DND-41 (cell line): Measurements from ENCODE around the gene HAUS5.

Experiments
- ATAC-seq: fragments of 200-7000 bp; cut with Tn5 transposase; 3 replicates; pipeline ENCODE4 v1.9.1; 2021; ENCODE audit warnings: low read depth; ENCODE audit not compliant: insufficient read depth
- DNase-seq: peaks from one replicate; pipeline ENCODE4 v3.0.0-alpha.2; 2020
- H2AFZ ChIP-seq: 2 replicates; pipeline ENCODE4 v1.6.0; 2012; ENCODE audit warnings: low read depth, low read length
- H3K27ac ChIP-seq: 2 replicates; pipeline ENCODE4 v1.5.1; 2012; ENCODE audit warnings: low read length, inconsistent platforms
- H3K27me3 ChIP-seq: fragments of 200-600 bp; sonication (generic); 2 replicates; pipeline ENCODE4 v1.6.0; 2012; ENCODE audit warnings: low read length, mild to moderate bottlenecking, inconsistent platforms; ENCODE audit not compliant: insufficient read depth, poor library complexity
- H3K36me3 ChIP-seq: 2 replicates; pipeline ENCODE4 v1.5.1; 2012; ENCODE audit warnings: low read length, inconsistent platforms; ENCODE audit not compliant: insufficient read depth
- H3K4me1 ChIP-seq: 2 replicates; pipeline ENCODE4 v1.5.1; 2012; ENCODE audit warnings: mild to moderate bottlenecking, low read length; ENCODE audit not compliant: insufficient read depth
- H3K4me2 ChIP-seq: 2 replicates; pipeline ENCODE4 v1.6.0; 2012; ENCODE audit warnings: mild to moderate bottlenecking, moderate library complexity, low read length, inconsistent platforms; ENCODE audit not compliant: insufficient read depth
- H3K4me3 ChIP-seq, 2 experiments: fragments of 200-600 bp in 1 of 2; shearing (Covaris generic) in 1 of 2; 2 replicates each; pipeline ENCODE4 v1.5.1; 2012 to 2016; ENCODE audit warnings: inconsistent platforms in 2 of 2, low read length in 2 of 2, mild to moderate bottlenecking in 2 of 2, low read depth in 1 of 2, moderate library complexity in 1 of 2
- H3K79me2 ChIP-seq: 2 replicates; pipeline ENCODE4 v1.6.0; 2012; ENCODE audit warnings: low read length, inconsistent platforms; ENCODE audit not compliant: insufficient read depth
- H3K9ac ChIP-seq: 2 replicates; pipeline ENCODE4 v1.6.0; 2012; ENCODE audit warnings: low read depth, mild to moderate bottlenecking, inconsistent platforms, low read length, moderate library complexity
- H3K9me3 ChIP-seq: 2 replicates; pipeline ENCODE4 v1.5.1; 2012; ENCODE audit warnings: low read length, moderate library complexity, mild to moderate bottlenecking, inconsistent platforms; ENCODE audit not compliant: insufficient read depth, severe bottlenecking
- H4K20me1 ChIP-seq: 2 replicates; pipeline ENCODE4 v1.6.0; 2012; ENCODE audit warnings: low read length; ENCODE audit not compliant: insufficient read depth
- CTCF ChIP-seq: IDR thresholded peaks from 2 replicates; pipeline ENCODE4 v1.5.1; 2012; ENCODE audit warnings: borderline replicate concordance, low read length, moderate library complexity, mild to moderate bottlenecking; ENCODE audit not compliant: poor library complexity, severe bottlenecking; ENCODE audit errors: extremely low read depth
- EZH2 ChIP-seq: IDR thresholded peaks from 3 replicates; pipeline ENCODE4 v1.6.1; 2012; ENCODE audit warnings: borderline replicate concordance, low read depth, mild to moderate bottlenecking, moderate library complexity, low read length, inconsistent platforms; ENCODE audit not compliant: severe bottlenecking

The HAUS5 gene

GRCh38 chr19:35666251-35666913, 53.8 kb downstream of the HAUS5 start, which contains the start of gene UPK1A:
Gene UPK1A, plus strand, starts transcription at chr19:35666517. Its CDS starts 296 bp downstream, at chr19:35666813.
- Histone ChIP-seq H3K9me3 (no peaks in the 10 kb centered on the region), H3K4me3 (no peak within 1 kb of the TSS), H3K27me3 (no peaks in the 10 kb centered on the region), H3K4me1 (no peaks in the 10 kb centered on the region), H4K20me1 (0 out of 2 replicates have a peak, but pooled peaks cover 4% of the 10 kb centered on the region), H3K79me2 (no peaks in the 10 kb centered on the region), H3K9ac (no peak within 1 kb of the TSS), H3K36me3 (peaks cover 6% of the 10 kb centered on the region; the same call in 1 of the 2 replicates), H3K4me2 (no peak within 1 kb of the TSS), H3K27ac (no peak within 1 kb of the TSS), H2AFZ (no peak within 1 kb of the TSS)
- DNase-seq (no peak), ATAC-seq (no peak)
- TF ChIP-seq EZH2, result no peak

- DNase-seq (no peak), ATAC-seq (no peak)
- Histone ChIP-seq H3K9me3 (no peaks in the 10 kb centered on the region), H3K9ac (no peak overlapping the region), H3K79me2 (no peaks in the 10 kb centered on the region), H3K27me3 (no peaks in the 10 kb centered on the region), H3K4me1 (no peaks in the 10 kb centered on the region), H3K4me3 (no peak overlapping the region), H4K20me1 (0 out of 2 replicates have a peak, but pooled peaks cover 4% of the 10 kb centered on the region), H3K36me3 (no peaks in the 10 kb centered on the region), H2AFZ (no peak overlapping the region), H3K4me2 (no peak overlapping the region), H3K27ac (no peak overlapping the region)
- TF ChIP-seq EZH2 (no peak), CTCF (no peak)
Measured at GRCh38 chr19:35669566-35669965, 57.0 kb downstream of the HAUS5 start.

- H3K4me2 ChIP-seq, result no peak overlapping the region
- H3K4me3 ChIP-seq, result no peak overlapping the region
- TF ChIP-seq CTCF, result no peak
- no peak for TF ChIP-seq EZH2
- H3K79me2 ChIP-seq, result no peaks in the 10 kb centered on the region
- H3K9me3 ChIP-seq, result no peaks in the 10 kb centered on the region
- H2AFZ ChIP-seq, result no peak overlapping the region
- no peak for ATAC-seq
- no peaks in the 10 kb centered on the region for H3K36me3 ChIP-seq
- no peaks in the 10 kb centered on the region for H3K4me1 ChIP-seq
- no peaks in the 10 kb centered on the region for H3K27me3 ChIP-seq
- no peak for DNase-seq
- no peak overlapping the region for H3K27ac ChIP-seq
- no peak overlapping the region for H3K9ac ChIP-seq
- 0 out of 2 replicates have a peak, but pooled peaks cover 4% of the 10 kb centered on the region for H4K20me1 ChIP-seq
Measured at GRCh38 chr19:35669974-35670373, 57.4 kb downstream of the HAUS5 start.

GRCh38 chr19:35670686-35671085, 58.2 kb downstream of the HAUS5 start:
- Histone ChIP-seq H2AFZ (no peak overlapping the region), H4K20me1 (0 out of 2 replicates have a peak, but pooled peaks cover 4% of the 10 kb centered on the region), H3K9ac (no peak overlapping the region), H3K36me3 (no peaks in the 10 kb centered on the region), H3K27me3 (no peaks in the 10 kb centered on the region), H3K27ac (no peak overlapping the region), H3K4me2 (no peak overlapping the region), H3K9me3 (no peaks in the 10 kb centered on the region), H3K79me2 (no peaks in the 10 kb centered on the region), H3K4me3 (no peak overlapping the region), H3K4me1 (no peaks in the 10 kb centered on the region)
- ATAC-seq (no peak), DNase-seq (no peak)
- TF ChIP-seq EZH2, result no peak
- TF ChIP-seq CTCF, result no peak
